ENCODE data around the gene ITPK1.

ITPK1 gene

DNA sequence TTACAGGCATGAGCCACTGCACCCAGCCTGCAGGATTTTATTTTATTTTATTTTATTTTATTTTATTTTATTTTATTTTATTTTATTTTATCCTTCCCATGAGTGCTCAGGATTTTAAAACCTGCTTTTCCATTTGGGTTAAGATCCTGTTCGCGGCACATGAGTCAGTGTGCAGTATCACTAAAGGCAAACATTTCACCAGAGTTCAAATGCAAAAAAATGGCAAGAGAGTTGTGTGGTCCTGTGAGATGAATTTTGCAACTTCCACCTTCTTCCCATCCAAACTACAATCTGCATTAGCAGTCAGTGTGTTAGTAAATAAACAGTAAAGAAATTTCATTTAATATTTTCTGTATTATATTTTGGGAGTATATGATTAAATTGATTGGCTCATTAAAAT lies 39.9 kb upstream of the ITPK1 start:
- no peak for TF ChIP-seq CTCF (conservative IDR thresholded peaks at IDR 0.05; ENCODE audit: low read length)
- DNase-seq (ENCODE audit: low read depth) = no peak
- H3K4me3 ChIP-seq (ENCODE audit: low read length) = no peak overlapping the region

- no peak overlapping the region for H3K4me3 ChIP-seq (ENCODE audit: low read length)
- DNase-seq (ENCODE audit: low read depth) = no peak
- TF ChIP-seq CTCF (conservative IDR thresholded peaks at IDR 0.05; ENCODE audit: low read length) = no peak
These were observed 37.4 kb upstream of the ITPK1 start for GRCh38 chr14:93153121-93153520.

DNA sequence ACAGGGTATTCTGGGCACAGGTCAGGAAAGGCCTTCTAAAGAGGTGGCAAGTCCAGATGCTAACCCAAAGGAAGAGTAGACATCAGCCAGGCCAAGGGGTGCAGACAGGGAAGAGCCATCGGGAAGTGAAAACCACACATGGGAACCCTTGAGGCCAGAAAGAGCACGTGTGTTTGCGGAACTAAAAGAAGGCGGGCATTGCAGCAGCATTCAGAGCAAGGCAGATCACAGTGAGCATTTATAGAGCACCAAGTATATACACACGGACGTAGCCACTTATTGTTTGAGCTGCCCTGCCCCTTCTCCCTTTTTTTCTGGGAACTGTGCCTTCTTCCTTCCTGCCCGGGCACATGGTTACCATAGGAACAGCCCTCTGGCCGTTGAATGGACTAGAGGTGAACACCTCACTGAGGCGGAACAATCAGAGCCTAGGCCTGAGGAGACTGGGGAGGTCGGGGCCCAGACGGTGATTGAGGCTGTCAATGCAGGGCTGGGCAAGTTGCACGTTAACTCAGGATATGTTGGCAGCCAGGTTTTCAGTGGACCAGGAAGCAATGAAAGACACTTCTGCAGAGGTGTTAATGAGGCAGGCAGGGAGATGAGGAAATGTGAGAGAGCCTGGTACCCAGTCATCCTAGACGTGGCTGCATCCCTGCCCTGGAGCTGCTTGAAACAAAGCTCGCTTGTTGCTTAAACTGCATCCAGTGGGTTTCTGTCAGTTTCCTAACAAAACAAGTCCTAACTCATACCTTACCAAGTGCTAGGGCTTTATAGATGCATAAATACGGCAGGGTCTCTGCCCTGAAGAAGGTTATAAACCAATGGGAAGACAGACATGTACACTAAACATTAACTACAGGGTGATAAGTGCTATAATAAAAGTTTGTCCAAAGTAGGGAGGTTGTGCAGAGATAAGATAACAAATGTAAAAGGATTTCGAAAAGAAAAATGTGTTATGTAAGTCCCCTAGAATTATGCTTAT lies 34.8 kb upstream of the ITPK1 start:
- no peak for DNase-seq (ENCODE audit: low read depth)
- H3K4me3 ChIP-seq (ENCODE audit: low read length) = no peak overlapping the region
- TF ChIP-seq CTCF (conservative IDR thresholded peaks at IDR 0.05; ENCODE audit: low read length) = no peak

DNA sequence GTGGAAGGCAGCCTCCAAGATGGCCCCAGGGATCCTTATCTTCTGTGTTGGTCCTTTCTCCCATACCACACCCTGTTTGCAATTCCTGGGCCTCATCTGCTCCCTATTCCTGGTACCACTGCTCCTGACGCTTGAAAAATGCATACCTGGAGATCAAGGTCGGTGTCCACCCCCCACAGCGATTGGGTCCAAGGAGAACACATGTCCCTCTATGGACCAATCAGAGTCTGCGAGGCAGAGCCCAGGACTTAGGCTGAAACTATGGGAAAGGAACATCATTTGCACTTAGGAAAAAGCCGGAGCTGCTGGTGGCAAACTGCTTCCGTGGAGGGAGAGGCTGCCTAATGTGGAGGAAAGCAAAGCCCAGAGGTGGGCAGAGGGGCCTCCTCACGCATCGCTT lies 33.3 kb upstream of the ITPK1 start:
- H3K4me3 ChIP-seq (ENCODE audit: low read length) = no peak overlapping the region
- TF ChIP-seq CTCF (conservative IDR thresholded peaks at IDR 0.05; ENCODE audit: low read length) = no peak
- no peak for DNase-seq (ENCODE audit: low read depth)

- no peak overlapping the region for H3K4me3 ChIP-seq (ENCODE audit: low read length)
- DNase-seq (ENCODE audit: low read depth) = no peak
- no peak for TF ChIP-seq CTCF (conservative IDR thresholded peaks at IDR 0.05; ENCODE audit: low read length)
These were observed 30.4 kb upstream of the ITPK1 start for GRCh38 chr14:93146119-93146518.

GRCh38 chr14:93142854-93143652 lies 27.3 kb upstream of the ITPK1 start:
- no peak for DNase-seq (ENCODE audit: low read depth)
- no peak for TF ChIP-seq CTCF (conservative IDR thresholded peaks at IDR 0.05; ENCODE audit: low read length)
- no peak overlapping the region for H3K4me3 ChIP-seq (ENCODE audit: low read length)

All from AG10803 (cell line).